MM.1S (cell line): Measurements from ENCODE around the gene CEPT1.

ENCODE experiments used
- DNase-seq: peaks from one replicate; pipeline ENCODE4 v3.0.0-alpha.2; 2015
- H2AFZ ChIP-seq: fragments of 300-600 bp; sonication (generic); 2 replicates; pipeline ENCODE4 v1.6.0; 2016; ENCODE audit warnings: antibody characterized with exemption, low read length
- H3F3A ChIP-seq: fragments of 300-600 bp; sonication (generic); 2 replicates; pipeline ENCODE4 v1.6.1; 2016; ENCODE audit warnings: mild to moderate bottlenecking, antibody characterized with exemption, low read length, moderate library complexity, mixed read lengths; ENCODE audit not compliant: insufficient read depth
- H3K27ac ChIP-seq: fragments of 300-600 bp; sonication (generic); 2 replicates; pipeline ENCODE4 v1.5.1; 2016; ENCODE audit warnings: mild to moderate bottlenecking, low read length
- H3K27me3 ChIP-seq: fragments of 300-600 bp; sonication (generic); replicated peaks from 2 replicates; pipeline ENCODE4 v1.6.0; 2016; ENCODE audit warnings: low read length; ENCODE audit not compliant: insufficient read depth
- H3K36me3 ChIP-seq: fragments of 300-600 bp; sonication (generic); replicated peaks from 2 replicates; pipeline ENCODE4 v1.6.1; 2016; ENCODE audit warnings: mild to moderate bottlenecking, low read length, mixed read lengths; ENCODE audit not compliant: insufficient read depth
- H3K4me1 ChIP-seq: fragments of 300-600 bp; sonication (generic); 2 replicates; pipeline ENCODE4 v1.6.1; 2016; ENCODE audit warnings: low read length, mixed read lengths
- H3K4me2 ChIP-seq: fragments of 300-600 bp; sonication (generic); 2 replicates; pipeline ENCODE4 v1.6.0; 2016; ENCODE audit warnings: low read depth, low read length
- H3K4me3 ChIP-seq: fragments of 300-600 bp; sonication (generic); 2 replicates; pipeline ENCODE4 v1.5.1; 2016; ENCODE audit warnings: low read length, mixed read lengths
- H3K79me2 ChIP-seq: fragments of 300-600 bp; sonication (generic); 2 replicates; pipeline ENCODE4 v1.6.1; 2016; ENCODE audit warnings: mixed run types, low read length, mixed read lengths
- H3K9ac ChIP-seq: fragments of 300-600 bp; sonication (generic); 2 replicates; pipeline ENCODE4 v1.6.1; 2016; ENCODE audit warnings: low read length, mixed read lengths
- H3K9me2 ChIP-seq: fragments of 300-600 bp; sonication (generic); replicated peaks from 2 replicates; pipeline ENCODE4 v1.6.1; 2016; ENCODE audit warnings: mild to moderate bottlenecking, low read length, mixed read lengths; ENCODE audit not compliant: insufficient read depth
- H3K9me3 ChIP-seq: fragments of 300-600 bp; sonication (generic); replicated peaks from 2 replicates; pipeline ENCODE4 v1.6.1; 2016; ENCODE audit warnings: mild to moderate bottlenecking, low read length, mixed read lengths; ENCODE audit not compliant: insufficient read depth
- H4K20me1 ChIP-seq: fragments of 300-600 bp; sonication (generic); 2 replicates; pipeline ENCODE4 v1.6.1; 2016; ENCODE audit warnings: mild to moderate bottlenecking, low read length, moderate library complexity, mixed read lengths; ENCODE audit not compliant: insufficient read depth
- CTCF ChIP-seq: fragments of 300-600 bp; sonication (generic); IDR thresholded peaks from 2 replicates; pipeline ENCODE4 v1.5.1; 2016; ENCODE audit warnings: antibody characterized with exemption, low read length, mixed read lengths
- EZH2 ChIP-seq: fragments of 300-600 bp; sonication (generic); optimal IDR thresholded peaks from 2 replicates; pipeline ENCODE3; 2017; ENCODE audit warnings: low read depth, mild to moderate bottlenecking, antibody characterized with exemption, low read length, mixed read lengths
- EZH2phosphoT487 ChIP-seq: fragments of 300-600 bp; sonication (generic); IDR thresholded peaks from 2 replicates; pipeline ENCODE4 v1.6.1; 2018; ENCODE audit warnings: antibody characterized with exemption, low read length

The CEPT1 gene

GRCh38 chr1:111204201-111204982 is 64.4 kb downstream of the CEPT1 start:
- peak overlapping the region; percentile 62 for H3K4me3 ChIP-seq
- TF ChIP-seq CTCF, result no peak
- TF ChIP-seq EZH2, result no peak
- TF ChIP-seq EZH2phosphoT487, result no peak
- no peaks in the 10 kb centered on the region for H3K9me2 ChIP-seq
- H4K20me1 ChIP-seq, result no peaks in the 10 kb centered on the region
- no peaks in the 10 kb centered on the region for H3K27me3 ChIP-seq
- peak overlapping the region; percentile 75 for H3K9ac ChIP-seq
- peak overlapping the region; percentile 60; the same call in 1 of the 2 replicates for H3K27ac ChIP-seq
- DNase-seq, result peak; percentile 62
- H3K9me3 ChIP-seq, result no peaks in the 10 kb centered on the region
- H3K4me1 ChIP-seq, result peaks cover 25% of the 10 kb centered on the region
- H3K79me2 ChIP-seq, result no peaks in the 10 kb centered on the region
- H2AFZ ChIP-seq, result peak overlapping the region; percentile 51
- no peaks in the 10 kb centered on the region for H3K36me3 ChIP-seq
- peak overlapping the region; percentile 74; the same call in 1 of the 2 replicates for H3K4me2 ChIP-seq
- no peaks in the 10 kb centered on the region for H3F3A ChIP-seq

GRCh38 chr1:111204983-111205713 is 65.1 kb downstream of the CEPT1 start:
- no peak overlapping the region for H3K9ac ChIP-seq
- no peak overlapping the region for H3K27ac ChIP-seq
- H3K36me3 ChIP-seq, result no peaks in the 10 kb centered on the region
- H3K4me3 ChIP-seq, result no peak overlapping the region
- H3K4me1 ChIP-seq, result peaks cover 25% of the 10 kb centered on the region
- H4K20me1 ChIP-seq, result no peaks in the 10 kb centered on the region
- no peak for DNase-seq
- no peaks in the 10 kb centered on the region for H3K79me2 ChIP-seq
- no peak for TF ChIP-seq EZH2
- no peak for TF ChIP-seq CTCF
- no peak for TF ChIP-seq EZH2phosphoT487
- H3K4me2 ChIP-seq, result peak overlapping the region; percentile 74; the same call in 1 of the 2 replicates
- H3F3A ChIP-seq, result no peaks in the 10 kb centered on the region
- H3K27me3 ChIP-seq, result no peaks in the 10 kb centered on the region
- H3K9me2 ChIP-seq, result no peaks in the 10 kb centered on the region
- H3K9me3 ChIP-seq, result no peaks in the 10 kb centered on the region
- H2AFZ ChIP-seq, result no peak overlapping the region

- H4K20me1 ChIP-seq, result no peaks in the 10 kb centered on the region
- TF ChIP-seq EZH2 (no peak), EZH2phosphoT487 (no peak), CTCF (no peak)
- H3K27me3 ChIP-seq, result no peaks in the 10 kb centered on the region
- no peaks in the 10 kb centered on the region for H3K9me3 ChIP-seq
- no peak overlapping the region for H3K4me2 ChIP-seq
- H3K79me2 ChIP-seq, result no peaks in the 10 kb centered on the region
- no peaks in the 10 kb centered on the region for H3F3A ChIP-seq
- no peaks in the 10 kb centered on the region for H3K36me3 ChIP-seq
- H3K27ac ChIP-seq, result no peak overlapping the region
- H3K9ac ChIP-seq, result no peak overlapping the region
- H3K4me3 ChIP-seq, result no peak overlapping the region
- no peaks in the 10 kb centered on the region for H3K9me2 ChIP-seq
- peaks cover 25% of the 10 kb centered on the region for H3K4me1 ChIP-seq
- DNase-seq, result no peak
- H2AFZ ChIP-seq, result no peak overlapping the region
Measured at GRCh38 chr1:111205714-111206050, 65.7 kb downstream of the CEPT1 start.
